OCI-LY3 (cell line): Measurements from ENCODE around the gene TSPAN9.

Experiments
- CTCF ChIP-seq: fragments of 200-600, 300-600 bp; sonication (generic); IDR thresholded peaks from 2 replicates; pipeline ENCODE4 v1.5.1; 2014; ENCODE audit warnings: antibody characterized with exemption, low read length, low read depth
- EZH2phosphoT487 ChIP-seq: fragments of 200-600 bp; shearing (Covaris generic); IDR thresholded peaks from 2 replicates; pipeline ENCODE4 v1.6.1; 2018; ENCODE audit warnings: antibody characterized with exemption, mixed run types, low read depth

GRCh38 chr12:3182426-3182825 is 105.2 kb downstream of the TSPAN9 start:
- no peak for TF ChIP-seq CTCF
- TF ChIP-seq EZH2phosphoT487, result no peak
